Measurements from ENCODE around the gene SYT8.

Gene SYT8

GRCh38 chr11:1877211-1878136, 42.7 kb downstream of the SYT8 start:
- FAIRE-seq: no peak

GRCh38 chr11:1878137-1879031, 43.6 kb downstream of the SYT8 start:
- no peak for FAIRE-seq

More at GRCh38 chr11:1877211-1878136, 42.7 kb downstream of the SYT8 start:
- no peak for DNase-seq (ENCODE audit: insufficient read length, low spot score)
- TF ChIP-seq POLR2AphosphoS5 (IDR thresholded peaks at IDR 0.05; ENCODE audit: low read depth, low read length) (peak; percentile 33; the same call in 1 of the 2 replicates), TAF1 (IDR thresholded peaks at IDR 0.05; ENCODE audit: low read depth, low read length) (no peak)

GRCh38 chr11:1879342-1879940, 44.7 kb downstream of the SYT8 start:
- FAIRE-seq (no peak), DNase-seq (ENCODE audit: insufficient read length, low spot score) (peak; percentile 16)
- TF ChIP-seq TAF1 (IDR thresholded peaks at IDR 0.05; ENCODE audit: low read depth, low read length) (no peak), PAX5 (IDR thresholded peaks at IDR 0.05; ENCODE audit: insufficient read depth, low read length, severe bottlenecking) (no peak), POLR2A (IDR thresholded peaks at IDR 0.05; ENCODE audit: low read depth, low read length) (no peak), POU2F2 (IDR thresholded peaks at IDR 0.05; ENCODE audit: low read depth, low read length) (no peak), POLR2AphosphoS5 (IDR thresholded peaks at IDR 0.05; ENCODE audit: low read depth, low read length) (no peak), SPI1 (IDR thresholded peaks at IDR 0.05; ENCODE audit: low read depth, low read length) (no peak)

More at GRCh38 chr11:1878137-1879031, 43.6 kb downstream of the SYT8 start:
- DNase-seq (ENCODE audit: insufficient read length, low spot score): peak; percentile 22
- no peak for TF ChIP-seq POLR2AphosphoS5 (IDR thresholded peaks at IDR 0.05; ENCODE audit: low read depth, low read length)
- no peak for TF ChIP-seq PAX5 (IDR thresholded peaks at IDR 0.05; ENCODE audit: insufficient read depth, low read length, severe bottlenecking)
- TF ChIP-seq POU2F2 (IDR thresholded peaks at IDR 0.05; ENCODE audit: low read depth, low read length): no peak
- no peak for TF ChIP-seq POLR2A (IDR thresholded peaks at IDR 0.05; ENCODE audit: low read depth, low read length)
- TF ChIP-seq TAF1 (IDR thresholded peaks at IDR 0.05; ENCODE audit: low read depth, low read length): no peak
- no peak for TF ChIP-seq SPI1 (IDR thresholded peaks at IDR 0.05; ENCODE audit: low read depth, low read length)

- DNase-seq (ENCODE audit: insufficient read length, low spot score): peak; percentile 30
- FAIRE-seq: no peak
Measured at GRCh38 chr11:1879941-1880720, 45.3 kb downstream of the SYT8 start.

GRCh38 chr11:1880746-1881441, 46.1 kb downstream of the SYT8 start:
- FAIRE-seq: no peak
- DNase-seq (ENCODE audit: insufficient read length, low spot score): peak; percentile 28
- no peak for TF ChIP-seq POU2F2 (IDR thresholded peaks at IDR 0.05; ENCODE audit: low read depth, low read length)
- TF ChIP-seq POLR2AphosphoS5 (IDR thresholded peaks at IDR 0.05; ENCODE audit: low read depth, low read length): peak; percentile 60
- TF ChIP-seq TAF1 (IDR thresholded peaks at IDR 0.05; ENCODE audit: low read depth, low read length): no peak
- TF ChIP-seq POLR2A (IDR thresholded peaks at IDR 0.05; ENCODE audit: low read depth, low read length): no peak
- TF ChIP-seq PAX5 (IDR thresholded peaks at IDR 0.05; ENCODE audit: insufficient read depth, low read length, severe bottlenecking): no peak
- TF ChIP-seq SPI1 (IDR thresholded peaks at IDR 0.05; ENCODE audit: low read depth, low read length): no peak

More at GRCh38 chr11:1879941-1880720, 45.3 kb downstream of the SYT8 start:
- no peak for TF ChIP-seq SPI1 (IDR thresholded peaks at IDR 0.05; ENCODE audit: low read depth, low read length)
- no peak for TF ChIP-seq POLR2AphosphoS5 (IDR thresholded peaks at IDR 0.05; ENCODE audit: low read depth, low read length)
- TF ChIP-seq POU2F2 (IDR thresholded peaks at IDR 0.05; ENCODE audit: low read depth, low read length): no peak
- no peak for TF ChIP-seq TAF1 (IDR thresholded peaks at IDR 0.05; ENCODE audit: low read depth, low read length)
- TF ChIP-seq PAX5 (IDR thresholded peaks at IDR 0.05; ENCODE audit: insufficient read depth, low read length, severe bottlenecking): no peak
- no peak for TF ChIP-seq POLR2A (IDR thresholded peaks at IDR 0.05; ENCODE audit: low read depth, low read length)

- DNase-seq (ENCODE audit: insufficient read length, low spot score) (peak; percentile 14), FAIRE-seq (no peak)
- no peak for TF ChIP-seq POU2F2 (IDR thresholded peaks at IDR 0.05; ENCODE audit: low read depth, low read length)
- peak; percentile 37; the same call in 1 of the 2 replicates for TF ChIP-seq POLR2A (IDR thresholded peaks at IDR 0.05; ENCODE audit: low read depth, low read length)
- TF ChIP-seq POLR2AphosphoS5 (IDR thresholded peaks at IDR 0.05; ENCODE audit: low read depth, low read length): no peak; the same call in 1 of the 2 replicates
Measured at GRCh38 chr11:1881442-1882264, 46.9 kb downstream of the SYT8 start.

- DNase-seq (ENCODE audit: insufficient read length, low spot score) (peak; percentile 99), FAIRE-seq (peak; percentile 84)
- no peak for TF ChIP-seq SPI1 (IDR thresholded peaks at IDR 0.05; ENCODE audit: low read depth, low read length)
- TF ChIP-seq POLR2A (IDR thresholded peaks at IDR 0.05; ENCODE audit: low read depth, low read length): no peak
- no peak for TF ChIP-seq PAX5 (IDR thresholded peaks at IDR 0.05; ENCODE audit: insufficient read depth, low read length, severe bottlenecking)
- no peak for TF ChIP-seq POU2F2 (IDR thresholded peaks at IDR 0.05; ENCODE audit: low read depth, low read length)
- TF ChIP-seq TAF1 (IDR thresholded peaks at IDR 0.05; ENCODE audit: low read depth, low read length): no peak
- TF ChIP-seq POLR2AphosphoS5 (IDR thresholded peaks at IDR 0.05; ENCODE audit: low read depth, low read length): no peak; the same call in 1 of the 2 replicates
Measured at GRCh38 chr11:1882265-1883238, 47.8 kb downstream of the SYT8 start.

Measured in GM12891 (cell line).